MM.1S (cell line): ENCODE data around the gene PUS3.

ENCODE experiments used
- EZH2 ChIP-seq: fragments of 300-600 bp; sonication (generic); optimal IDR thresholded peaks from 2 replicates; pipeline ENCODE3; 2017; ENCODE audit warnings: low read depth, mild to moderate bottlenecking, antibody characterized with exemption, low read length, mixed read lengths
- TF ChIP-seq, protein P1 (sequence below): fragments of 300-600 bp; sonication (generic); IDR thresholded peaks from 2 replicates; pipeline ENCODE4 v1.5.1; 2016; ENCODE audit warnings: antibody characterized with exemption, low read length, mixed read lengths

DNA sequence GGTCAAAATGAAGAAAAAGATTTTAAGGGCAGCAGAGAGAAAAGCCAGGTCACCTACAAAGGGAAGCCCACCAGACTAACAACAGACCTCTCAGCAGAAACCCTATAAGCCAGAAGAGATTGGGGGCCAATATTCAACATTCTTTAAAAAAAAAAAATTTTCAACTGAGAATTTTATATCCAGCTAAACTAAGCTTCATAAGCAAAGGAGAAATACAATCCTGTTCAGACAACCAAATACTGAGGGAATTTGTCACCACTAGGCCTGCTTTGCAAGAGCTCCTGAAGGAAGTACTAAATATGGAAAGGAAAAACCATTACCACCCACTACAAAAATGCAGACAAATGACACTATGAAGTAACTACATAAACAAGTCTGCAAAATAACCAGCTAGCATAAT is 56.8 kb downstream of the PUS3 start:
- TF ChIP-seq, protein P1, sequence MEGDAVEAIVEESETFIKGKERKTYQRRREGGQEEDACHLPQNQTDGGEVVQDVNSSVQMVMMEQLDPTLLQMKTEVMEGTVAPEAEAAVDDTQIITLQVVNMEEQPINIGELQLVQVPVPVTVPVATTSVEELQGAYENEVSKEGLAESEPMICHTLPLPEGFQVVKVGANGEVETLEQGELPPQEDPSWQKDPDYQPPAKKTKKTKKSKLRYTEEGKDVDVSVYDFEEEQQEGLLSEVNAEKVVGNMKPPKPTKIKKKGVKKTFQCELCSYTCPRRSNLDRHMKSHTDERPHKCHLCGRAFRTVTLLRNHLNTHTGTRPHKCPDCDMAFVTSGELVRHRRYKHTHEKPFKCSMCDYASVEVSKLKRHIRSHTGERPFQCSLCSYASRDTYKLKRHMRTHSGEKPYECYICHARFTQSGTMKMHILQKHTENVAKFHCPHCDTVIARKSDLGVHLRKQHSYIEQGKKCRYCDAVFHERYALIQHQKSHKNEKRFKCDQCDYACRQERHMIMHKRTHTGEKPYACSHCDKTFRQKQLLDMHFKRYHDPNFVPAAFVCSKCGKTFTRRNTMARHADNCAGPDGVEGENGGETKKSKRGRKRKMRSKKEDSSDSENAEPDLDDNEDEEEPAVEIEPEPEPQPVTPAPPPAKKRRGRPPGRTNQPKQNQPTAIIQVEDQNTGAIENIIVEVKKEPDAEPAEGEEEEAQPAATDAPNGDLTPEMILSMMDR = no peak
- TF ChIP-seq EZH2 = no peak
